ENCODE data around the gene TCF3. TPM values are rescaled to one million over a fixed set of nuclear protein-coding genes. Genes with fewer than 3 reads are reported as not detected.
A peak's percentile ranks its signal among the peaks of the same experiment; 100 is the strongest.

The TCF3 gene
- total RNA-seq, 2 donors from 2014 or later: 64.2 to 114 TPM

DNA sequence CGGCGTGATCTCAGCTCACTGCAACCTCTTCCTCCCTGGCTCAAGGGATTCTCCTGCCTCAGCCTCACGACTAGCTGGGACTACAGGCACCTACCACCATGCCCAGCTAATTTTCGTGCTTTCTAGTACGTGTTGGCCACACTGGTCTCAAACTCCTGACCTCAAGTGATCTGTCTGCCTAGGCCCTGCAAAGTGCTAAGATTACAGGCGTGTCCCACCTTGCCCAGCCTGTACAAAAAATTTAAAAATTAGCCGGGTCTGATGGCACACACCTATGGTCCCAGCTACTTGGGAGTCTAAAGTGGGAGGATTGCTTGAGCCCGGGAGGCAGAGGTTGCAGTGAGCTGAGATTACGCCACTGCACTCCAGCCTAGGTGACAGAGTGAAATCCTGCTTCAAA is 79.6 kb downstream of the TCF3 start:
- H3K4me1 ChIP-seq: no peaks in the 10 kb centered on the region
- TF ChIP-seq, protein P1, sequence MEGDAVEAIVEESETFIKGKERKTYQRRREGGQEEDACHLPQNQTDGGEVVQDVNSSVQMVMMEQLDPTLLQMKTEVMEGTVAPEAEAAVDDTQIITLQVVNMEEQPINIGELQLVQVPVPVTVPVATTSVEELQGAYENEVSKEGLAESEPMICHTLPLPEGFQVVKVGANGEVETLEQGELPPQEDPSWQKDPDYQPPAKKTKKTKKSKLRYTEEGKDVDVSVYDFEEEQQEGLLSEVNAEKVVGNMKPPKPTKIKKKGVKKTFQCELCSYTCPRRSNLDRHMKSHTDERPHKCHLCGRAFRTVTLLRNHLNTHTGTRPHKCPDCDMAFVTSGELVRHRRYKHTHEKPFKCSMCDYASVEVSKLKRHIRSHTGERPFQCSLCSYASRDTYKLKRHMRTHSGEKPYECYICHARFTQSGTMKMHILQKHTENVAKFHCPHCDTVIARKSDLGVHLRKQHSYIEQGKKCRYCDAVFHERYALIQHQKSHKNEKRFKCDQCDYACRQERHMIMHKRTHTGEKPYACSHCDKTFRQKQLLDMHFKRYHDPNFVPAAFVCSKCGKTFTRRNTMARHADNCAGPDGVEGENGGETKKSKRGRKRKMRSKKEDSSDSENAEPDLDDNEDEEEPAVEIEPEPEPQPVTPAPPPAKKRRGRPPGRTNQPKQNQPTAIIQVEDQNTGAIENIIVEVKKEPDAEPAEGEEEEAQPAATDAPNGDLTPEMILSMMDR (IDR thresholded peaks at IDR 0.05): no peak
- H3K27me3 ChIP-seq: no peaks in the 10 kb centered on the region
- H3K9me3 ChIP-seq: no peaks in the 10 kb centered on the region
- H3K4me3 ChIP-seq: no peak overlapping the region
- no peak for DNase-seq
- no peak overlapping the region for H3K9ac ChIP-seq (ENCODE audit: low read depth in 2 of 2, low read length in 2 of 2)
- no peak overlapping the region for H3K27ac ChIP-seq
- H3K36me3 ChIP-seq: no peaks in the 10 kb centered on the region
- intact Hi-C loops (cut with DNase I): no loop called here

DNA sequence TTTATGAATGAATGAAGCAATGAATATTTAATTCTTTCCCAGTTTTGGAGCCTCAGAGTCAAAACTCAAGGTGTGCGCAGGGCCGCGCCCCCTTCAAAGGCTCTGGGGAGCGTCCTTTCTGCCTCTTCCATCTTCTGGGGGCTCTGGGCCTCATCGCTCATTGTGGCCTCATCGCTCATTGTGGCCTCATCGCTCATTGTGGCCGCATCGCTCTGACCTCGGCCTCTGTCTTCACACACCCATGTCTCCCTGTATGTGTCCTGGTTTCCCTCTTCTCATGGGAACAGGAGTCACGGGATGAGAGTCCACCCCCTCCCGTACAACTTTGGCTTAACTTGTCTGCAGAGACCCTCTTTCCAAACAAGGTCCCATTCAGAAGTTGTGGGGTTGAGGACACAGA is 81.1 kb downstream of the TCF3 start:
- no peak overlapping the region for H3K4me3 ChIP-seq
- intact Hi-C loops (cut with DNase I): no loop called here
- H3K27ac ChIP-seq: no peak overlapping the region
- H3K27me3 ChIP-seq: no peaks in the 10 kb centered on the region
- H3K9me3 ChIP-seq: no peaks in the 10 kb centered on the region
- H3K4me1 ChIP-seq: no peaks in the 10 kb centered on the region
- TF ChIP-seq, protein P1 (IDR thresholded peaks at IDR 0.05): no peak
- no peak for DNase-seq
- H3K9ac ChIP-seq (ENCODE audit: low read depth in 2 of 2, low read length in 2 of 2): no peak overlapping the region
- no peaks in the 10 kb centered on the region for H3K36me3 ChIP-seq

DNA sequence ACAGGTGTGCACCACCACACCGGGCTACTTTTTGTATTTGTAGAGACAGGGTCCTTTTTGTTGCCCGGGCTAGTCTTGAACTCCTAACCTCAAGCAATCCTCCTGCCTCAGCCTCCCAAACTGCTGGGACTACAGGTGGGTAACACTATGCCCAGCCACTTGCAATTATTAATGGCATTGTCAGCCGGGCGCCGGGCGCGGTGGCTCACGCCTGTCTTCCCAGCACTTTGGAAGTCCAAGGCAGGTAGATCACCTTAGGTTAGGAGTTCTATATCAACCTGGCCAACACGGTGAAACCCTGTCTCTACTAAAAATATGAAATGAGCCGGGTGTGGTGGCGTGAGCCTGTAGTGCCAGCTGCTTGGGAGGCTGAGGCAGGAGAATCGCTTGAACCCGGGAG is 81.6 kb downstream of the TCF3 start:
- Histone ChIP-seq H3K27ac (no peak overlapping the region), H3K4me3 (no peak overlapping the region), H3K4me1 (no peaks in the 10 kb centered on the region), H3K36me3 (no peaks in the 10 kb centered on the region), H3K9ac (ENCODE audit: low read depth in 2 of 2, low read length in 2 of 2) (no peak overlapping the region), H3K9me3 (no peaks in the 10 kb centered on the region), H3K27me3 (no peaks in the 10 kb centered on the region)
- no peak for DNase-seq
- intact Hi-C loops (cut with DNase I): no loop called here
- TF ChIP-seq, protein P1 (IDR thresholded peaks at IDR 0.05): no peak

DNA sequence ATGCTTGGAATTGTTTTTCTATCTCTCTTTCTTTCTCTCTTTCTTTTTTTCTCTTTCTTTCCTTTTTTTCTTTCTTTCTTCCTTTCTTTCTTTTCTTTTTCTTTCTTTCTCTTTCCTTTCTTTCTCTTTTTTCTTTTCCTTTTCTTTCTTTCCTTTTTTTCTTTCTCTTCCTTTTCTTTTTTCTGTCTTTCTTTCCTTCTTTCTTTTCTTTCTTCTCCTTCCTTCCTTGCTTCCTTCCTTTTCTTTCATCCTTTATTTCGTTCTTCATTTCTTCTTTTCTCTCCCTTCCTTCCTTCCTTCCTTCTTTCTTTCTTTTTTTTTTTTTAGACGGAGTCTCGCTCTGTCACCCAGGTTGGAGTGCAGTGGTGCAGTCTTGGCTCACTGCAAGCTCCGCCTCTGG is 82.4 kb downstream of the TCF3 start:
- no peak overlapping the region for H3K9ac ChIP-seq (ENCODE audit: low read depth in 2 of 2, low read length in 2 of 2)
- TF ChIP-seq, protein P1 (IDR thresholded peaks at IDR 0.05): no peak
- no peaks in the 10 kb centered on the region for H3K4me1 ChIP-seq
- no peak overlapping the region for H3K27ac ChIP-seq
- no peaks in the 10 kb centered on the region for H3K9me3 ChIP-seq
- no peaks in the 10 kb centered on the region for H3K27me3 ChIP-seq
- intact Hi-C loops (cut with DNase I): no loop called here
- no peak overlapping the region for H3K4me3 ChIP-seq
- no peak for DNase-seq
- no peaks in the 10 kb centered on the region for H3K36me3 ChIP-seq

DNA sequence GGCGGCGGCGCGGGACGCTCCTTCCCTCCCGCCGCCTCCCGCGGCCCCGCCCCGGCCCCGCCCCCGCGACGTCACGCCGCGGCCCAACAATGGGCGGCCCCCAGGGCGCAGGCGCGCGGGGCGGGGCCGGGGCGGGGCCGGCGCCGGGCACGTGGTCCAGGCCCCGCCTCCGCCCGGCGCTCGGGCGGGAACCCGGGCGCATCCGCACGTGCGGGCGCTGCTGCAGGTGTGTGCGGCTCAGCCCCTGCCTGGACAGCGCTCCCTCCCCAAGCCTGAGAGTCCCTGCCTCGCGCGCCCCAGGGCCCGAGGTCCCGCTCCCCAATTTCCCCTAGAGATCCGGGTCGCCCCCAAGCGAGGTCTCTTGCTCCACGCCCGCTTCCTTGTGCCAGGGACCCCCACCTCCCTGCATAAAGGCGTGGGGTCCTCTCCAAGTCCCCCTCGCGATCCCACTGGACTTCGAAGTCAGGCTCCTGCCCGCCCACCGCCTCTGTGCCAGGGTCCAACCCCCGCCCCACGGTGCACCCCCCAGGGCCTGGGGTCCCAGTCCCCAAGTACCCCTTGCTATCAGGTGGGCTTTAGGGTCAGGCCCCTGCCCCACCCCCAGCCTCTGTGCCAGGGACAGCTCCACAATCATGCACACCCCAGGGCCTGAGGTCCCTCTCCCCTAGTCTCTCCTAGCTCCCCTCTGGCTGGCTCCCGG is 83.9 kb downstream of the TCF3 start, which contains the start of gene MEX3D:
Gene MEX3D, minus strand, starts transcription at position 6 of the 700 bp plus-strand sequence. CDS start 267 bp downstream, outside the sequence.
- H3K36me3 ChIP-seq: no peaks in the 10 kb centered on the region
- H3K27me3 ChIP-seq: no peaks in the 10 kb centered on the region
- DNase-seq: peak; percentile 80
- peak within 1 kb of the TSS; percentile 40 to 68 for H3K9ac ChIP-seq (ENCODE audit: low read depth in 2 of 2, low read length in 2 of 2)
- H3K4me3 ChIP-seq: peak within 1 kb of the TSS; percentile 76
- TF ChIP-seq, protein P1 (IDR thresholded peaks at IDR 0.05): no peak
- intact Hi-C loops (cut with DNase I): no loop called here
- H3K9me3 ChIP-seq: no peaks in the 10 kb centered on the region
- no peaks in the 10 kb centered on the region for H3K4me1 ChIP-seq
- peak within 1 kb of the TSS; percentile 70 for H3K27ac ChIP-seq
